HG03175 (cell line): ENCODE measurements around the gene PMIS2.

ENCODE experiments used
- ATAC-seq: cut with Tn5 transposase; IDR thresholded peaks from one replicate; pipeline ENCODE4 v1.9.1; 2021; ENCODE audit warnings: mild to moderate bottlenecking, moderate library complexity; ENCODE audit not compliant: unreplicated experiment

The PMIS2 gene

GRCh38 chr19:35585848-35586247, at the start of gene PMIS2:
Gene PMIS2 (plus strand): TSS chr19:35586173. CDS start chr19:35586260, 87 bp downstream.
- no peak for ATAC-seq

GRCh38 chr19:35539314-35539713, 46.7 kb upstream of the PMIS2 start:
- no peak for ATAC-seq

GRCh38 chr19:35539850-35540249, 46.1 kb upstream of the PMIS2 start:
- ATAC-seq, result no peak

GRCh38 chr19:35540356-35540927, 45.5 kb upstream of the PMIS2 start:
- no peak for ATAC-seq

- ATAC-seq, result no peak
Observed at GRCh38 chr19:35542209-35542608, 43.8 kb upstream of the PMIS2 start.

GRCh38 chr19:35543280-35544109, 42.5 kb upstream of the PMIS2 start:
- ATAC-seq, result no peak

- no peak for ATAC-seq
Observed at GRCh38 chr19:35544110-35544802, 41.7 kb upstream of the PMIS2 start.

- peak; percentile 74 for ATAC-seq
Observed at GRCh38 chr19:35545001-35545854, 40.7 kb upstream of the PMIS2 start, which contains the start of gene TMEM147. Gene TMEM147 (plus strand): TSS chr19:35545626. CDS start chr19:35545740, 114 bp downstream.

GRCh38 chr19:35545855-35546381, 40.1 kb upstream of the PMIS2 start:
- ATAC-seq, result peak; percentile 51

- no peak for ATAC-seq
Observed at GRCh38 chr19:35546532-35546931, 39.4 kb upstream of the PMIS2 start.

GRCh38 chr19:35549174-35549788, 36.7 kb upstream of the PMIS2 start:
- no peak for ATAC-seq

GRCh38 chr19:35549879-35550523, 36.0 kb upstream of the PMIS2 start:
- ATAC-seq, result no peak

GRCh38 chr19:35551091-35551810, 34.7 kb upstream of the PMIS2 start:
- no peak for ATAC-seq

- no peak for ATAC-seq
Observed at GRCh38 chr19:35552534-35553384, 33.2 kb upstream of the PMIS2 start.

GRCh38 chr19:35553385-35554000, 32.5 kb upstream of the PMIS2 start:
- ATAC-seq, result no peak

- no peak for ATAC-seq
Observed at GRCh38 chr19:35554076-35554475, 31.9 kb upstream of the PMIS2 start.

- no peak for ATAC-seq
Observed at GRCh38 chr19:35555301-35556005, 30.5 kb upstream of the PMIS2 start.
